Stomach (tissue), 9 donors: ENCODE data around the gene C19orf25. TPM values are rescaled to one million over a fixed set of nuclear protein-coding genes. Genes with fewer than 3 reads are reported as not detected.

ENCODE experiments used
- DNase-seq, 2 donors: peaks; one replicate each; pipeline versions ENCODE4 v3.0.0 to v3.0.0-alpha.2; 2013 to 2019
- H3K27ac ChIP-seq, 5 donors: fragments of 200-600 bp in 4 of 5; sonication (generic) in 4 of 5; one replicate each; pipeline ENCODE4 v1.5.1; 2013 to 2019; ENCODE audit warnings: mild to moderate bottlenecking in 1 of 5, moderate library complexity in 1 of 5
- H3K27me3 ChIP-seq, 3 donors: fragments of 200-600 bp; sonication (generic); one replicate each; pipeline ENCODE4 v1.5.1; 2017 to 2019; ENCODE audit warnings: mixed run types in 1 of 3
- H3K36me3 ChIP-seq, 4 donors: fragments of 200-600 bp; sonication (generic); 1 replicate in 3 of 4; 2 replicates in 1 of 4; pipeline ENCODE4 v1.5.1; 2016 to 2019
- H3K4me1 ChIP-seq, 4 donors: fragments of 200-600 bp; sonication (generic); one replicate each; pipeline ENCODE4 v1.5.1; 2016 to 2019
- H3K4me3 ChIP-seq, 4 donors: fragments of 200-600 bp; sonication (generic) in 3 of 4; one replicate each; pipeline ENCODE4 v1.5.1; 2016 to 2019; ENCODE audit warnings: mild to moderate bottlenecking in 1 of 4
- H3K9me3 ChIP-seq, 4 donors: fragments of 200-600 bp; sonication (generic); one replicate each; pipeline ENCODE4 v1.5.1; 2016 to 2019
- EP300 ChIP-seq: sonication (generic); formaldehyde crosslinking; IDR thresholded peaks from one replicate; pipeline ENCODE4 v1.6.1; 2017; ENCODE audit warnings: antibody characterized with exemption
- POLR2A ChIP-seq, 4 donors: fragments of 450-650 bp; IDR thresholded peaks; one replicate each; pipeline ENCODE4 v1.6.1; 2016; ENCODE audit warnings: antibody characterized with exemption in 4 of 4, control low read depth in 2 of 4, mild to moderate bottlenecking in 1 of 4, moderate library complexity in 1 of 4
- POLR2AphosphoS5 ChIP-seq, 3 donors: sonication (generic); formaldehyde crosslinking; IDR thresholded peaks; one replicate each; pipeline ENCODE4 v1.6.1; 2016; ENCODE audit warnings: antibody characterized with exemption in 3 of 3
- WGBS, 5 donors: extraction: QIAGEN DNeasy Blood & Tissue Kit in 3 of 5; methylation state at CpG; one replicate each; pipeline versions ENCODE4 v1.1.5 to v1.1.7; 2013 to 2018; 5-methylcytosine and 5-hydroxymethylcytosine counted together
- intact Hi-C: fragments of 100-400 bp; cut with DNase I; formaldehyde crosslinking; loops from one replicate; pipeline ENCODE4 v1.15.1; 2023; ENCODE audit warnings: low total_unique reads
- polyA plus RNA-seq, 3 donors: library from polyadenylated mRNA; stranded (reverse); fragments of 200-250 nt; gene quantifications; one replicate each; pipeline ENCODE4 v1.2.3, GENCODE V29; 2013
- total RNA-seq, 5 donors: library from RNA; depleted of rRNA; stranded (reverse); fragments of >200 nt; gene quantifications; one replicate each; pipeline versions ENCODE4 v1.1.0 to v1.2.3, GENCODE V29; 2014 to 2016
- TF ChIP-seq, protein P1 (sequence below), 7 experiments: fragments of 450-650 bp in 4 of 7; fragments of 200-600 bp in 3 of 7; sonication (generic) in 3 of 7; IDR thresholded peaks; one replicate each; pipeline ENCODE4 v1.5.1; 2016 to 2019; ENCODE audit warnings: antibody characterized with exemption in 7 of 7, control low read depth in 2 of 7, mild to moderate bottlenecking in 1 of 7
- donor health status: healthy with polysubstance abuse.
- donor health status: Bipolar disorder and iron deficiency.
- donor health status: healthy.

Gene C19orf25
- total and polyA plus RNA-seq, 8 donors, result 5.4 to 84.3 (median 29.1) TPM

DNA sequence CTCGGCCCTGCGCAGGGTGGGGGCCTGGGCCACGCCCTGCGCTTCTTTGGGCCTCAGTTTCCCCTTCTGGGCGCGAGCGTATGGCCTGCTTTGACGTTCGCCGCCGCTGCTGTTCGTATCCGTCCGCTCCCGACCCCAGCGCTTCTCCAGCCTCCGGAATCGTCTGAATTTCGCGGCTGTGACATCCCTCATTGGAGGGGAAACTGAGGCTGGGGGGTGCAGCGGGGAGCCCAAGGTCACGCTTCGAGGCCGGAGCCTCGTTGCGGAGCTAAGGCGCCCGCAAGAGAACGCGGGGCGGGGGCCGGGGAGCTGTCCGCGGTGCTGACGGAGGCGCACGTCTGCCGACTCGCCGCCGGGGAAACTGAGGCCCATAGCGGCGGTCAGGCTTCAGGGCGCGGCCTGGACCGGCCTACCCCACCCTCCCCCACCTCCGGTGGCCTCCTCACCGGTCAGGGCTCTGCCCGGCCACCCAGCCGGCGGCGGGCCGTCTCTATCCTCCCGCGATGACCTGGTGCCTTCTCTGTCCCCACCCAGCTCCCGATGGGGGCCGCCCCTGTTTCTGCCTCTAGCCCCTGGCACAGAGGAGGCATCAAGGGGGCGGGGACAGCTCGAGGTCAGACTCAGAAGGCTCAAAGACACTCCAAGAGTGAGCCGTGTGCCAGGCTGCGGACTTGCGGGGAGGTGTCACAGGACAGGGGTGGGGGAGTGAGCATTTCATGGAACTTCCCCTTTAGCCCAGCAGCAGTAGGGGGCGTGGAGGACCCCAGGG is 32.1 kb downstream of the C19orf25 start:
- intact Hi-C loops, result no loop called here
- Histone ChIP-seq H3K27me3 (peaks cover 43 to 69% (median 64%) of the 10 kb centered on the region in 3 donors), H3K4me3 (peak overlapping the region in 3 of 4 donors; percentile 32 to 54 (median 36)), H3K9me3 (no peaks in the 10 kb centered on the region), H3K36me3 (peaks cover 8 to 15% (median 14%) of the 10 kb centered on the region in 4 donors), H3K27ac (no peak overlapping the region), H3K4me1 (peaks cover 22 to 42% (median 34%) of the 10 kb centered on the region in 4 donors)
- DNase-seq, result peak in 1 of 2 donors; percentile 72
- WGBS, 5 donors, result 3 to 11% (median 5%) methylated on average over 20 to 63 of the region's 63 CpGs
- TF ChIP-seq EP300, result no peak
- TF ChIP-seq POLR2A (IDR thresholded peaks at IDR 0.05), result no peak
- TF ChIP-seq, protein P1, sequence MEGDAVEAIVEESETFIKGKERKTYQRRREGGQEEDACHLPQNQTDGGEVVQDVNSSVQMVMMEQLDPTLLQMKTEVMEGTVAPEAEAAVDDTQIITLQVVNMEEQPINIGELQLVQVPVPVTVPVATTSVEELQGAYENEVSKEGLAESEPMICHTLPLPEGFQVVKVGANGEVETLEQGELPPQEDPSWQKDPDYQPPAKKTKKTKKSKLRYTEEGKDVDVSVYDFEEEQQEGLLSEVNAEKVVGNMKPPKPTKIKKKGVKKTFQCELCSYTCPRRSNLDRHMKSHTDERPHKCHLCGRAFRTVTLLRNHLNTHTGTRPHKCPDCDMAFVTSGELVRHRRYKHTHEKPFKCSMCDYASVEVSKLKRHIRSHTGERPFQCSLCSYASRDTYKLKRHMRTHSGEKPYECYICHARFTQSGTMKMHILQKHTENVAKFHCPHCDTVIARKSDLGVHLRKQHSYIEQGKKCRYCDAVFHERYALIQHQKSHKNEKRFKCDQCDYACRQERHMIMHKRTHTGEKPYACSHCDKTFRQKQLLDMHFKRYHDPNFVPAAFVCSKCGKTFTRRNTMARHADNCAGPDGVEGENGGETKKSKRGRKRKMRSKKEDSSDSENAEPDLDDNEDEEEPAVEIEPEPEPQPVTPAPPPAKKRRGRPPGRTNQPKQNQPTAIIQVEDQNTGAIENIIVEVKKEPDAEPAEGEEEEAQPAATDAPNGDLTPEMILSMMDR (IDR thresholded peaks at IDR 0.05), result no peak
- no peak for TF ChIP-seq POLR2AphosphoS5 (IDR thresholded peaks at IDR 0.05)

DNA sequence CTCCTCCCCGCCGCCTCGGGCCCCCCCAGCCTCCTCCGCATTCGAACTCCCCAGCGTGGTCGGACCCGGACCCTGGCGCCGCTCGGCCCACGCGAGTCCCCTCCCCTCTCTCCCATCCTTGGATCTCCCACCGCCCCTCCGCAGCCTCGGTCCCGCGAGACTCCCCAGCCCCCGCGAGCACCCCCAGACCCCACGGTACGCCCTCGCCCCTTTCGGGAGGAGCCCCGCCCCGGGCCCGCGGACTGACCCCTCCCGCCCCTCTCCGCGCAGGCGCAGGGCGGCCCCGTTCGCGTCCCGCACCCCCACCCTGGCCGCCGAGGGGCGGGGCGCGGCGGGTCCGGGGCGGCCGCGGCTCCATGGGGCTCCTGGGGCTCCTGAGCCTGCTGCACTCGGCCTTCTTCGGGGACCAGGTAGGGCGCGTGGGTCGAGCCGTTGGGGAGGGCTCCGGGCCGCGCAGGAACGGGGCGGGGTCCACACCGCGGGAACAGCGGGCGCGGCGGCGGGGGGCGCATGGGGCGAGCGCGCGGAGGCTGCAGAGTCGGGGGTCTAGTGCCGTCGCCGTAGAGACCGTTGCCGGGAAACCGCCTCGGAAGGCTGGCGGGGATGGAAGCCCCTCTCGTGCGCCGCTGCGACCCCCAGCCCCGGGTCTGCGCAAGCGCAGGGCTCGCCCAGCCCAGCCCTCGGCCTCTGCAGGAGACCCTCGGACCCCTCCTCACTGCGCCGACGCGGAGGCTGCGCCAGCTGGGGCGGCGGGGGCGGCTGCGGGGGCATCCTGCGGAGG is 32.9 kb downstream of the C19orf25 start:
- intact Hi-C loops, result no loop called here
- DNase-seq, result peak in 1 of 2 donors; percentile 79
- 0 to 2% (median 2%) methylated on average over 9 to 99 of the region's 99 CpGs for whole genome bisulfite sequencing, 5 donors
- H3K27me3 ChIP-seq, result peaks cover 36 to 61% (median 57%) of the 10 kb centered on the region in 3 donors
- H3K4me1 ChIP-seq, result peaks cover 22 to 46% (median 34%) of the 10 kb centered on the region in 4 donors
- no peak overlapping the region for H3K27ac ChIP-seq
- peak overlapping the region; percentile 32 to 54 (median 34) for H3K4me3 ChIP-seq
- H3K36me3 ChIP-seq, result peaks cover 14 to 23% (median 22%) of the 10 kb centered on the region in 4 donors
- TF ChIP-seq POLR2A (IDR thresholded peaks at IDR 0.05), result no peak
- TF ChIP-seq, protein P1 (IDR thresholded peaks at IDR 0.05), result no peak
- TF ChIP-seq POLR2AphosphoS5 (IDR thresholded peaks at IDR 0.05), result no peak
- no peak for TF ChIP-seq EP300
- H3K9me3 ChIP-seq, result no peaks in the 10 kb centered on the region

DNA sequence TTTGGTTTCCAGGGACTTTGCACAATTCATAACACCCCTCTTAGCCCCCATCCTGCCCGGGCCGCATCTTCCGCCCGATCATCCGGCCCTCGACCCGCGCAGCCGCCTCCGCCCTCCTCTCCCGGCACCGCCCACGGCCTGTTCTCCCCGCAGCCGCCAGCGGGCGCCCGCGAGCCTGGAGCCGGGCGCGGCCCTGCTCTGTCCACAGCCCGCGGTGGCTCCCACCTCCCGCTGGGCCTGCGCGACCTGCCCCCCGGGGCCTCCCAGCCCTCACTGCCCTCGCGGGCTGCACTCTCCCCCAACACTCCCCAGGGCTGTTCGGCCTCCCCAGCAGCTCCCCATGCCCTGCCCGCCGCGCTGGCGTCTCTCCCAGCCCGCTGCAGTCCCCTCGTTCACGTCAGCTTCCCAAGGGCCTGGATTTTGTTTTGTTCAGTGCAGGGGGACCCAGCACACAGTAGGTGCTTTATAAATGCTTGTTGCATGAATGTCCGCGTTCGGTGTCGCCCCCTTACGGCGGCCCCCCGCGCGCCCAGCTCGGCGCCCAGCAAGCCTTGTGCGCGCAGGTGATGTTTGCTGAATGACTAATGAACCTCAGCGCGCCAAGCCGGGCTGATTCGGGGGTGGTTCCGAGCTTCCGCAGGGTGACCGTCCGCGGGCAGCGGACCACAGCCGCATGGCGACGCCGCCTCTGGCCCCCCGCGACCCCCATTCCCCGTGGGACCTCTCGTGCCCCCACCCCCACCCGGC is 33.7 kb downstream of the C19orf25 start:
- Histone ChIP-seq H3K27ac (no peak overlapping the region), H3K36me3 (peaks cover 22 to 31% (median 29%) of the 10 kb centered on the region in 4 donors), H3K9me3 (no peaks in the 10 kb centered on the region), H3K27me3 (peaks cover 28 to 54% (median 49%) of the 10 kb centered on the region in 3 donors), H3K4me3 (peak overlapping the region; percentile 32 to 54 (median 34)), H3K4me1 (peaks cover 22 to 53% (median 39%) of the 10 kb centered on the region in 4 donors)
- TF ChIP-seq POLR2A (IDR thresholded peaks at IDR 0.05) (no peak), EP300 (no peak), POLR2AphosphoS5 (IDR thresholded peaks at IDR 0.05) (peak in 1 of 3 donors; percentile 26)
- TF ChIP-seq, protein P1 (IDR thresholded peaks at IDR 0.05), result peak in 5 of 7 experiments; percentile 22 to 97 (median 93)
- peak; percentile 77 to 91 for DNase-seq
- WGBS, 5 donors, result 0 to 2% (median 1%) methylated on average over 34 to 70 of the region's 70 CpGs
- intact Hi-C loops, result no loop called here
